LNCaP clone FGC (cell line): ENCODE measurements around the gene CFLAR.

Experiments
- DNase-seq: peaks from one replicate; pipeline ENCODE4 v3.0.0-alpha.2; 2011; ENCODE audit warnings: low read depth
- H3K4me3 ChIP-seq: 2 replicates; pipeline ENCODE4 v1.5.1; 2011; ENCODE audit warnings: mild to moderate bottlenecking, low read depth, low read length, control low read depth
- CTCF ChIP-seq: IDR thresholded peaks from 2 replicates; pipeline ENCODE4 v1.5.1; 2012; ENCODE audit warnings: mild to moderate bottlenecking; ENCODE audit not compliant: control insufficient read depth, insufficient read depth; ENCODE audit errors: extremely low read depth

CFLAR gene

GRCh38 chr2:201084863-201085262, 31.1 kb upstream of the CFLAR start:
- H3K4me3 ChIP-seq, result no peak overlapping the region
- no peak for DNase-seq
- TF ChIP-seq CTCF, result no peak

- no peak for TF ChIP-seq CTCF
- no peak for DNase-seq
- H3K4me3 ChIP-seq, result no peak overlapping the region
Measured at GRCh38 chr2:201090574-201090973, 25.4 kb upstream of the CFLAR start.

- no peak for TF ChIP-seq CTCF
- no peak overlapping the region for H3K4me3 ChIP-seq
- no peak for DNase-seq
Measured at GRCh38 chr2:201093573-201093972, 22.4 kb upstream of the CFLAR start.

- H3K4me3 ChIP-seq, result no peak overlapping the region
- TF ChIP-seq CTCF, result no peak
- no peak for DNase-seq
Measured at GRCh38 chr2:201100497-201100896, 15.5 kb upstream of the CFLAR start.

- no peak overlapping the region for H3K4me3 ChIP-seq
- DNase-seq, result no peak
- TF ChIP-seq CTCF, result no peak
Measured at GRCh38 chr2:201105759-201106158, 10.2 kb upstream of the CFLAR start.

- TF ChIP-seq CTCF, result no peak
- H3K4me3 ChIP-seq, result no peak overlapping the region
- DNase-seq, result no peak
Measured at GRCh38 chr2:201107624-201108023, 8.3 kb upstream of the CFLAR start.

- H3K4me3 ChIP-seq, result no peak overlapping the region
- DNase-seq, result no peak
- no peak for TF ChIP-seq CTCF
Measured at GRCh38 chr2:201108341-201108740, 7.6 kb upstream of the CFLAR start.
